Naive thymus-derived CD4-positive, alpha-beta T cell (primary cell): ENCODE measurements around the gene NRBF2. TPM values are rescaled to one million over a fixed set of nuclear protein-coding genes. Genes with fewer than 3 reads are reported as not detected.

Experiments used
- ATAC-seq: fragments of 150-1000 bp; cut with Tn5 transposase; 2 replicates; pipeline ENCODE4 v1.10.0; 2021; ENCODE audit warnings: mild to moderate bottlenecking, moderate library complexity
- CTCF ChIA-PET: fragments of 350-600 bp; sonication (Branson Sonifier 250); formaldehyde crosslinking; loops from one replicate; lab custom pipeline; 2021; ENCODE audit warnings: antibody characterized with exemption; lab: Charles Lee
- POLR2A ChIA-PET: fragments of 350-600 bp; sonication (Branson Sonifier 250); formaldehyde crosslinking; loops from one replicate; lab custom pipeline; 2021; ENCODE audit warnings: antibody characterized with exemption, inconsistent platforms; lab: Charles Lee
- DNase-seq, 9 donors: peaks; one replicate each; pipeline versions ENCODE4 v3.0.0 to v3.0.0-alpha.2; 2020 to 2022; ENCODE audit warnings: mixed read lengths in 1 of 9
- H3K27ac ChIP-seq: one replicate; pipeline ENCODE4 v1.7.0; 2013; ENCODE audit warnings: mild to moderate bottlenecking, low read depth, low read length, moderate library complexity
- H3K27me3 ChIP-seq, 2 donors: one replicate each; pipeline ENCODE4 v1.7.0; 2013; ENCODE audit warnings: low read length in 2 of 2, mild to moderate bottlenecking in 2 of 2, moderate library complexity in 2 of 2; ENCODE audit not compliant: control insufficient read depth in 2 of 2, insufficient read depth in 2 of 2
- H3K36me3 ChIP-seq, 3 experiments: 1 replicate in 2 of 3; 2 replicates in 1 of 3; pipeline ENCODE4 v1.7.0; 2013; ENCODE audit warnings: low read length in 3 of 3, mild to moderate bottlenecking in 3 of 3, moderate library complexity in 1 of 3; ENCODE audit not compliant: insufficient read depth in 3 of 3, control insufficient read depth in 2 of 3
- H3K4me1 ChIP-seq, 2 donors: one replicate each; pipeline ENCODE4 v1.7.0; 2013; ENCODE audit warnings: low read length in 2 of 2, mild to moderate bottlenecking in 2 of 2, moderate library complexity in 1 of 2; ENCODE audit not compliant: control insufficient read depth in 2 of 2, insufficient read depth in 2 of 2
- H3K4me3 ChIP-seq: 2 replicates; pipeline ENCODE4 v1.7.0; 2013; ENCODE audit warnings: mild to moderate bottlenecking, low read length
- H3K9me3 ChIP-seq, 3 experiments: 1 replicate in 2 of 3; 2 replicates in 1 of 3; pipeline ENCODE4 v1.7.0; 2013; ENCODE audit warnings: low read length in 3 of 3; ENCODE audit not compliant: control insufficient read depth in 2 of 3
- H3K27ac Mint-ChIP-seq, 9 donors: one replicate each; pipeline ENCODE4 v1.8.0; 2020 to 2022; ENCODE audit warnings: mixed read lengths in 9 of 9, mild to moderate bottlenecking in 8 of 9, moderate library complexity in 5 of 9, inconsistent platforms in 2 of 9
- H3K27me3 Mint-ChIP-seq, 5 donors: one replicate each; pipeline ENCODE4 v1.8.0; 2021 to 2022; ENCODE audit warnings: mixed read lengths in 5 of 5, mild to moderate bottlenecking in 1 of 5
- H3K36me3 Mint-ChIP-seq, 5 donors: one replicate each; pipeline ENCODE4 v1.8.0; 2020 to 2022; ENCODE audit warnings: mixed read lengths in 5 of 5, mild to moderate bottlenecking in 3 of 5, inconsistent platforms in 1 of 5
- H3K4me1 Mint-ChIP-seq, 7 donors: one replicate each; pipeline ENCODE4 v1.8.0; 2020 to 2022; ENCODE audit warnings: mixed read lengths in 7 of 7, mild to moderate bottlenecking in 3 of 7, inconsistent platforms in 1 of 7
- H3K4me3 Mint-ChIP-seq, 10 donors: one replicate each; pipeline ENCODE4 v1.8.0; 2020 to 2022; ENCODE audit warnings: mild to moderate bottlenecking in 10 of 10, mixed read lengths in 10 of 10, moderate library complexity in 6 of 10, inconsistent platforms in 2 of 10
- H3K9me3 Mint-ChIP-seq, 11 donors: one replicate each; pipeline ENCODE4 v1.8.0; 2020 to 2022; ENCODE audit warnings: mixed read lengths in 11 of 11, mild to moderate bottlenecking in 4 of 11, inconsistent platforms in 1 of 11, moderate library complexity in 1 of 11
- intact Hi-C, 2 donors: fragments of 100-400 bp; cut with micrococcal nuclease; formaldehyde crosslinking; loops; one replicate each; pipeline ENCODE4 v1.15.1; 2023
- polyA plus RNA-seq, 2 donors: library from polyadenylated mRNA; unstranded; fragments of 300-500 nt; fragmentation: Illumina TruSeq; gene quantifications; one replicate each; pipeline ENCODE4 v1.2.3, GENCODE V29; 2021
- total RNA-seq, 6 experiments: library from RNA in 5 of 6; stranded (reverse) in 5 of 6; gene quantifications; 1 replicate in 5 of 6; 2 replicates in 1 of 6; pipeline ENCODE4 v1.2.3 and lab custom pipeline; 2021 to 2026

The NRBF2 gene
- total and polyA plus RNA-seq, 7 experiments from 2014 or later, result 14.5 to 27.0 (median 19.2) TPM

DNA sequence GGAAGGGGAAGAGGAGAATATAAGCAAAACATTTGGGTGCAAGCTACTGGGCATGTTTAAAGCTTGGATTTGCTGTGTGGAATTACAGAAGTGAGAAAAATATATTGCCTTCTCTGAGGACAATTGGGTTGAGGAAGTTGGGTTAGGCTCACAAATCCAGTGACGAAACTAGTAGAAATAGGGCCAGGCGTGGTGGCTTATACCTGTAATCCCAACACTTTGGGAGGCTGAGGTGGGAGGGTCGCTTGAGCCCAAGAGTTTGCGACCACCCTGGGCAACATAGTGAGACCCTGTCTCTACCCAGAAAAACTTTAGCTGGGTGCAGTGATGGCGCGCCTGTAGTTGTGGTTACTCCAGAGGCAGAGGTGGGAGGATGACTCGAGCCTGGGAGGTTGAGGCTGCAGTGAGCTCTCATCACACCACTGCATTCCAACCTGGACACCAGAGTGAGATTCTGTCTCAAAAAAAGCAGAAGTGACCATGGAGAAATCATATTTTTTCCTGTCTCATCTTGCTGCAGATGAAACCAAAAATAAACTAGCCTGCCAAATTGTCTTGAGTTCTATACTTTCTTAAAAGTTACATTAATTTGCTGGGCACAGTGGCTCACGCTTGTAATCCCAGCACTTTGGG, 22.4 kb downstream of the NRBF2 start:
- H3K9me3 Mint-ChIP-seq, result no peaks in the 10 kb centered on the region
- Histone ChIP-seq H3K27me3 (no peaks in the 10 kb centered on the region), H3K4me1 (no peaks in the 10 kb centered on the region), H3K4me3 (no peak overlapping the region), H3K36me3 (peaks cover 0 to 31% (median 4%) of the 10 kb centered on the region in 3 experiments), H3K27ac (no peak overlapping the region), H3K9me3 (no peaks in the 10 kb centered on the region)
- peaks cover 0 to 21% (median 10%) of the 10 kb centered on the region in 5 donors for H3K36me3 Mint-ChIP-seq
- POLR2A ChIA-PET, result interaction anchor here (1.3 kb wide), 1 partner anchor 351 kb away, joined by 3 read pairs; the partner anchor contains the start of gene ADO
- CTCF ChIA-PET, result interaction anchor here (0.6 to 4.4 kb wide), 6 partner anchors 9 to 717 kb away, joined by 3 to 42 read pairs (median 4); no protein-coding TSS in a partner anchor
- no peak overlapping the region for H3K4me3 Mint-ChIP-seq
- no peak for DNase-seq
- peaks cover 0 to 15% (median 9%) of the 10 kb centered on the region in 7 donors for H3K4me1 Mint-ChIP-seq
- intact Hi-C loops, result loop anchor here in 1 of 2 donors (5.0 kb wide), 1 partner anchor 888 kb away; the partner anchor contains the start of gene RTKN2
- no peaks in the 10 kb centered on the region for H3K27me3 Mint-ChIP-seq
- no peak for ATAC-seq
- H3K27ac Mint-ChIP-seq, result peak overlapping the region in 2 of 9 donors; percentile 20 to 64

DNA sequence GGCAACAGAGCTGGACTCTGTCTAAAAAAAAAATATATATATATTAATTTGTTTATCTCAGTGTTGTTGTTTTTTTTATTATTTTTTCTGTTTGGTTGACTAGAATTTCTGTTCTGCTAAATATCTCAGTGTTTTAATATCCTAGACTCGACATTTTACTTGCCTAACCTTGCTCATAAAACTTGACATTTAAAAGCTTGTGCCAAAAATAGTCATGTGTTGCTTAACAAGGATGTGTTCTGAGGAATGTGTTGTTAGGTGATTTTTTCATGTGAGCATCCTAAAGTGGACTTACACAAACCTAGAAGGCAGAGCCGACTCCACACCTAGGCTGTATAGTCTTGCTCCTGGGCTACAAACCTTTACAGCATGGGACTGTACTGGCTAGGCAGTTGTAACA, 23.1 kb downstream of the NRBF2 start:
- intact Hi-C loops, result loop anchor here in 1 of 2 donors (5.0 kb wide), 1 partner anchor 889 kb away; the partner anchor contains the start of gene RTKN2
- Mint-ChIP-seq H3K27me3 (no peaks in the 10 kb centered on the region), H3K4me1 (peaks cover 0 to 13% (median 5%) of the 10 kb centered on the region in 7 donors), H3K4me3 (no peak overlapping the region), H3K9me3 (no peaks in the 10 kb centered on the region), H3K27ac (peak overlapping the region in 1 of 9 donors; percentile 4), H3K36me3 (peaks cover 0 to 21% (median 10%) of the 10 kb centered on the region in 5 donors)
- POLR2A ChIA-PET, result interaction anchor here (0.8 to 1.3 kb wide), 3 partner anchors 21 to 352 kb away, joined by 3 to 7 read pairs (median 3); partner anchors contain the start of gene ADO
- no peak overlapping the region for H3K27ac ChIP-seq
- H3K4me1 ChIP-seq, result no peaks in the 10 kb centered on the region
- no peak for DNase-seq
- no peak overlapping the region for H3K4me3 ChIP-seq
- CTCF ChIA-PET, result interaction anchor here (0.7 to 4.4 kb wide), 8 partner anchors 8 to 718 kb away, joined by 3 to 42 read pairs (median 4); no protein-coding TSS in a partner anchor
- no peak for ATAC-seq
- H3K9me3 ChIP-seq, result no peaks in the 10 kb centered on the region
- no peaks in the 10 kb centered on the region for H3K27me3 ChIP-seq
- H3K36me3 ChIP-seq, result peaks cover 0 to 25% (median 4%) of the 10 kb centered on the region in 3 experiments

DNA sequence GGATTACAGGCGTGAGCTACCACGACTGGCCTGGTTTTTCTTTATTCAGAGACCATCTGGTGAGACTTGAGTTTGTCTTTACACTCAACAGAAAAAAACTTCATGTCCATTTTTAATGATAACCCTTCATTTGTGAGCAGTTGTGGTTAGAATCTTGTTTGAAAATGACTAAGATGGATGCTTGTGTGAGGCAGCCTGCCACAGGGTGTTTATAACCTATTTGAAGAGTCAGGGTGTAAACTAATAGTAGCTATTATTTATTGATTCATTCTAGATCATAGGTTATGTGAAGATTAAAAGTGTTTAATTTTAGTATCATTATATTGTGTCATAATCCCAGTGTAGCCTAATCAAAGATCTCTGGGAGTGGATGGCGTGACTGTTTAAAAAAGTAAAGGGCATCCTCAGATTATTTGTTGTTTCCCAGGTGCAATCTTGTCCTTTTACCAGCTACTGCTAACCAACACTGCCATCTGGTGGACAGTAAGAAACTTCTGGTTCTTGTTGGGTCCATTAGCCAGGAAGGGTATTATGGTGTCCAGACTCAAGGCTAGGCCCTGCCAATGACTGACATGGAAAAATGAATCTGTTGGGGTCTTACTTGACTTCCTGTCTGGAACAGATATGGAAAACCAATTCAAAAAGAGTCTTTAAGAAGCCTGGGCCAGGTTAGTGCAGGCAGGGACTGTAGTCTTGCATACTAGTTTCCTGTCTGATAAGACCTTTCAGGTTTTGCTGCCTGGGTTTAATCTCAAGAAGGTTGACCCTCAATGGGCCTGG, 24.9 kb downstream of the NRBF2 start:
- Mint-ChIP-seq H3K36me3 (peaks cover 0 to 19% (median 11%) of the 10 kb centered on the region in 5 donors), H3K27ac (peak overlapping the region in 2 of 9 donors; percentile 2 to 30), H3K4me1 (peaks cover 6 to 18% (median 11%) of the 10 kb centered on the region in 7 donors), H3K9me3 (no peaks in the 10 kb centered on the region), H3K4me3 (no peak overlapping the region), H3K27me3 (no peaks in the 10 kb centered on the region)
- Histone ChIP-seq H3K9me3 (no peaks in the 10 kb centered on the region), H3K27ac (no peak overlapping the region), H3K4me1 (no peaks in the 10 kb centered on the region), H3K36me3 (peaks cover 0 to 15% (median 0%) of the 10 kb centered on the region in 3 experiments), H3K4me3 (no peak overlapping the region), H3K27me3 (no peaks in the 10 kb centered on the region)
- CTCF ChIA-PET, result interaction anchor here (0.6 to 4.4 kb wide), 28 partner anchors 9 to 771 kb away, joined by 3 to 42 read pairs (median 4); no protein-coding TSS in a partner anchor
- DNase-seq, result peak in 7 of 9 donors; percentile 43 to 71 (median 65)
- peak; percentile 84 for ATAC-seq
- intact Hi-C loops, result loop anchor here (1.0 to 5.0 kb wide), 14 partner anchors 25 to 893 kb away; partner anchors contain the start of genes NRBF2 (in 2 of the 2) and RTKN2 (in 1 of the 2)
- POLR2A ChIA-PET, result interaction anchor here (1.0 kb wide), 1 partner anchor 25 kb away, joined by 3 read pairs; the partner anchor contains the start of gene NRBF2

DNA sequence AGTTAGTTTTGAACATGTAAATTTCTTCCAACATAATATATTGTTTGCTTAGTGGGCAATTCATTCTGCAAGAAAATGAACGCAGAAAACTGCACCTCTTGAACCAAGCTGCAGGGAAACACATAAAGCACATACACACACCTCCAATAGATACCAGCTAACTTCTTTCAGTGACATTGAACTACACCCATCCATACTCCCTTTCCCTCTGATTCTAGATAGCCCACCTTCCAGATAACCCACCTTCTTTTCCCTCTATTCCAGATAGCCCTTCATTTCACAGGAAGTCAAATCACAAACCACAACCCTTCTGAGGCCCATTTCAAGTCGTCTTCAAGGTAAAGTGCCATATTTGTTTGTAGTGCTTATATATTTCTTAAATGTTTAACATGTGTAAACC, 28.5 kb downstream of the NRBF2 start:
- no peak overlapping the region for H3K4me3 Mint-ChIP-seq
- CTCF ChIA-PET, result interaction anchor here (0.8 to 1.3 kb wide), 3 partner anchors 15 to 558 kb away, joined by 3 to 5 read pairs (median 3); no protein-coding TSS in a partner anchor

DNA sequence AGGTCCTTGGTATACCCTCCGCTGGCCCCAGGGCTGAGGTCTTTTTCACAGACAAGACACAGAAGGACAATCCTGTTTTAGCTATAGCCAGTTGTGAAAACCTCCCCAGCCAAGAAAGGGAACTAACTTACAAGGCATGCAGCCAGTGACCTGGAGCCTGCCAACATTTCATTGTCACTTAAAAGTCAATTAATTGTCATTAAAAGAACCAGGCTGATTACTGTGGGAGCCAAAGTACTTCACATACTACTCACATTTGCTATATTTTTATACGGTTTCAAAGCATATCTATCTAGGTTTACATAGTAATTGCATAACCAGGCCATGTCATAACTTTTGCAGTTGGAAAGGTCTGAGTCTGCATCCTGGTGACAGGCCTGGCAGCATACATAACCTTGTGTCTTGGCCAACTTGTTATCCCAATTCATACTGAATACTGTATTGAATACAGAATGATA, 31.1 kb downstream of the NRBF2 start:
- Histone ChIP-seq H3K4me1 (no peaks in the 10 kb centered on the region), H3K36me3 (no peaks in the 10 kb centered on the region), H3K27me3 (no peaks in the 10 kb centered on the region), H3K4me3 (no peak overlapping the region), H3K27ac (no peak overlapping the region), H3K9me3 (no peaks in the 10 kb centered on the region)
- POLR2A ChIA-PET, result interaction anchor here (0.7 kb wide), 1 partner anchor 396 kb away, joined by 3 read pairs; no protein-coding TSS in a partner anchor
- Mint-ChIP-seq H3K4me3 (no peak overlapping the region), H3K9me3 (no peaks in the 10 kb centered on the region), H3K4me1 (peaks cover 6 to 22% (median 7%) of the 10 kb centered on the region in 7 donors), H3K27me3 (no peaks in the 10 kb centered on the region), H3K27ac (peak overlapping the region in 4 of 9 donors; percentile 32 to 81 (median 74)), H3K36me3 (peaks cover 0 to 24% (median 8%) of the 10 kb centered on the region in 5 donors)
- CTCF ChIA-PET, result interaction anchor here (0.8 to 9.1 kb wide), 4 partner anchors 9 to 556 kb away, joined by 4 to 202 read pairs (median 33); no protein-coding TSS in a partner anchor
- no peak for DNase-seq
- intact Hi-C loops, result loop anchor here in 1 of 2 donors (10.0 kb wide), 1 partner anchor 701 kb away; no protein-coding TSS in a partner anchor
- ATAC-seq, result no peak

More for the DNA sequence above, 28.5 kb downstream of the NRBF2 start:
- intact Hi-C loops, result loop anchor here in 1 of 2 donors (10.0 kb wide), 1 partner anchor 703 kb away; no protein-coding TSS in a partner anchor
- no peaks in the 10 kb centered on the region for H3K36me3 ChIP-seq
- POLR2A ChIA-PET, result no interaction called here
- DNase-seq, result no peak
- H3K4me3 ChIP-seq, result no peak overlapping the region
- peaks cover 4 to 19% (median 11%) of the 10 kb centered on the region in 7 donors for H3K4me1 Mint-ChIP-seq
- H3K27me3 ChIP-seq, result no peaks in the 10 kb centered on the region
- H3K9me3 ChIP-seq, result no peaks in the 10 kb centered on the region
- no peaks in the 10 kb centered on the region for H3K27me3 Mint-ChIP-seq
- no peak overlapping the region for H3K27ac ChIP-seq
- no peaks in the 10 kb centered on the region for H3K9me3 Mint-ChIP-seq
- no peaks in the 10 kb centered on the region for H3K4me1 ChIP-seq
- peaks cover 0 to 13% (median 0%) of the 10 kb centered on the region in 5 donors for H3K36me3 Mint-ChIP-seq
- no peak for ATAC-seq
- H3K27ac Mint-ChIP-seq, result peak overlapping the region in 6 of 9 donors; percentile 3 to 42 (median 16)
